Measurements from ENCODE around the gene KLF1. TPM values are rescaled to one million over a fixed set of nuclear protein-coding genes. Genes with fewer than 3 reads are reported as not detected.

The KLF1 gene
- total and polyA plus RNA-seq, 2 of the 8 experiments (the other 6 are each of a cell fraction or from before 2014, with no cell fraction given), result 0.84 to 0.91 TPM

DNA sequence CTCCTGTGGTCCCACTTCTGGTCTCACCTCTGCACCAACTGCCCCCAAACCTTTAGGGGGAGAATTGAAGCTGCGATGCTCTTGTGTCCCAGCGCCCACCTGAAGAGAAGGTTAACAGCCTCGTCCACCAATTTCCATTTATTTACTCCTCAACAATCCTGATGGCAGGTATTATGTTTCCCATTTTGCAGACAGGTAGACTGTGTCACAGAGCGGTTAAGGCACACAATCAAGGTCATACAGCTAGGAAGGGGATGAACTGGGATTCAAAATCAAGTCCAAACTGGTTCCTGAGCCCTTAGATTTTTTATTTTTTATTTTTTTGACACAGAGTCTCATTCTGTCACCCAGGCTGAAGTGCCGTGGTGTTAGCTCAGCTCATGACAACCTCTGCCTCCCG is 11.9 kb downstream of the KLF1 start (continued):
- no peak for TF ChIP-seq ZNF274 (IDR thresholded peaks at IDR 0.05; ENCODE audit: borderline replicate concordance, extremely low read depth, low read length)
- no peak for TF ChIP-seq NRF1 (IDR thresholded peaks at IDR 0.05; ENCODE audit: low read depth, low read length)
- TF ChIP-seq CTBP2 (IDR thresholded peaks at IDR 0.05; ENCODE audit: borderline replicate concordance, insufficient read depth, insufficient read length, low read length), result no peak

Measured in H1 (cell line).